Common myeloid progenitor, CD34-positive (primary cell): ENCODE data around the gene USB1. TPM values are rescaled to one million over a fixed set of nuclear protein-coding genes. Genes with fewer than 3 reads are reported as not detected.
A peak's percentile ranks its signal among the peaks of the same experiment; 100 is the strongest.

Experiments used
- CTCF ChIA-PET: fragments of 350-600 bp; sonication (Branson Sonifier 250); formaldehyde crosslinking; loops from one replicate; lab custom pipeline; 2021; ENCODE audit warnings: antibody characterized with exemption; lab: Charles Lee
- POLR2A ChIA-PET: fragments of 350-600 bp; sonication (Branson Sonifier 250); formaldehyde crosslinking; loops from one replicate; lab custom pipeline; 2021; ENCODE audit warnings: antibody characterized with exemption; lab: Charles Lee
- DNase-seq, 3 donors: peaks; one replicate each; pipeline versions ENCODE4 v3.0.0 to v3.0.0-alpha.2; 2013
- H3K27ac ChIP-seq, 2 experiments: 1 replicate in 1 of 2; 2 replicates in 1 of 2; pipeline ENCODE4 v1.7.0; 2013; ENCODE audit warnings: inconsistent platforms in 2 of 2, low read length in 2 of 2, mild to moderate bottlenecking in 2 of 2, low read depth in 1 of 2, moderate library complexity in 1 of 2; ENCODE audit not compliant: severe bottlenecking in 2 of 2, insufficient read depth in 1 of 2, poor library complexity in 1 of 2
- H3K27me3 ChIP-seq, 5 experiments: replicated peaks in 2 of 5; 1 replicate in 3 of 5; 2 replicates in 2 of 5; pipeline versions ENCODE4 v1.6.1 to v1.7.0; 2013; ENCODE audit warnings: low read length in 4 of 5, mild to moderate bottlenecking in 2 of 5, moderate library complexity in 2 of 5, inconsistent platforms in 1 of 5; ENCODE audit not compliant: insufficient read depth in 5 of 5, control insufficient read depth in 4 of 5
- H3K36me3 ChIP-seq, 4 experiments: 1 replicate in 2 of 4; 2 replicates in 2 of 4; pipeline versions ENCODE4 v1.6.1 to v1.7.0; 2013; ENCODE audit warnings: low read length in 3 of 4, control low read depth in 1 of 4, mild to moderate bottlenecking in 1 of 4; ENCODE audit not compliant: control insufficient read depth in 4 of 4, insufficient read depth in 4 of 4
- H3K4me1 ChIP-seq, 4 experiments: 1 replicate in 3 of 4; 2 replicates in 1 of 4; pipeline versions ENCODE4 v1.6.1 to v1.7.1; 2013; ENCODE audit warnings: low read length in 3 of 4, mild to moderate bottlenecking in 3 of 4, control low read depth in 1 of 4, inconsistent platforms in 1 of 4, moderate library complexity in 1 of 4; ENCODE audit not compliant: control insufficient read depth in 4 of 4, insufficient read depth in 4 of 4; ENCODE audit errors: control extremely low read depth in 1 of 4
- H3K4me3 ChIP-seq, 7 experiments: 1 replicate in 4 of 7; 2 replicates in 3 of 7; pipeline versions ENCODE4 v1.5.1 to v1.7.0; 2013; ENCODE audit warnings: mild to moderate bottlenecking in 7 of 7, low read length in 6 of 7, moderate library complexity in 6 of 7, inconsistent platforms in 2 of 7, low read depth in 2 of 7, control low read depth in 1 of 7; ENCODE audit not compliant: insufficient read depth in 4 of 7, control insufficient read depth in 1 of 7; ENCODE audit errors: extremely low read depth in 1 of 7
- H3K9me3 ChIP-seq, 5 experiments: 1 replicate in 4 of 5; 2 replicates in 1 of 5; pipeline versions ENCODE4 v1.6.1 to v1.7.1; 2013; ENCODE audit warnings: low read length in 4 of 5, mild to moderate bottlenecking in 2 of 5, inconsistent platforms in 1 of 5, low read depth in 1 of 5, moderate library complexity in 1 of 5; ENCODE audit not compliant: control insufficient read depth in 4 of 5, insufficient read depth in 2 of 5; ENCODE audit errors: control extremely low read depth in 1 of 5
- WGBS: methylation state at CpG from one replicate; pipeline ENCODE4 v1.1.5; 2013; ENCODE audit not compliant: insufficient coverage; 5-methylcytosine and 5-hydroxymethylcytosine counted together
- polyA plus RNA-seq: library from polyadenylated mRNA; unstranded; fragments of 120-200 nt; gene quantifications from one replicate; pipeline ENCODE4 v1.2.1, GENCODE V29; 2013

The USB1 gene, protein sequence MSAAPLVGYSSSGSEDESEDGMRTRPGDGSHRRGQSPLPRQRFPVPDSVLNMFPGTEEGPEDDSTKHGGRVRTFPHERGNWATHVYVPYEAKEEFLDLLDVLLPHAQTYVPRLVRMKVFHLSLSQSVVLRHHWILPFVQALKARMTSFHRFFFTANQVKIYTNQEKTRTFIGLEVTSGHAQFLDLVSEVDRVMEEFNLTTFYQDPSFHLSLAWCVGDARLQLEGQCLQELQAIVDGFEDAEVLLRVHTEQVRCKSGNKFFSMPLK
- polyA plus RNA-seq: 23.8 TPM

DNA sequence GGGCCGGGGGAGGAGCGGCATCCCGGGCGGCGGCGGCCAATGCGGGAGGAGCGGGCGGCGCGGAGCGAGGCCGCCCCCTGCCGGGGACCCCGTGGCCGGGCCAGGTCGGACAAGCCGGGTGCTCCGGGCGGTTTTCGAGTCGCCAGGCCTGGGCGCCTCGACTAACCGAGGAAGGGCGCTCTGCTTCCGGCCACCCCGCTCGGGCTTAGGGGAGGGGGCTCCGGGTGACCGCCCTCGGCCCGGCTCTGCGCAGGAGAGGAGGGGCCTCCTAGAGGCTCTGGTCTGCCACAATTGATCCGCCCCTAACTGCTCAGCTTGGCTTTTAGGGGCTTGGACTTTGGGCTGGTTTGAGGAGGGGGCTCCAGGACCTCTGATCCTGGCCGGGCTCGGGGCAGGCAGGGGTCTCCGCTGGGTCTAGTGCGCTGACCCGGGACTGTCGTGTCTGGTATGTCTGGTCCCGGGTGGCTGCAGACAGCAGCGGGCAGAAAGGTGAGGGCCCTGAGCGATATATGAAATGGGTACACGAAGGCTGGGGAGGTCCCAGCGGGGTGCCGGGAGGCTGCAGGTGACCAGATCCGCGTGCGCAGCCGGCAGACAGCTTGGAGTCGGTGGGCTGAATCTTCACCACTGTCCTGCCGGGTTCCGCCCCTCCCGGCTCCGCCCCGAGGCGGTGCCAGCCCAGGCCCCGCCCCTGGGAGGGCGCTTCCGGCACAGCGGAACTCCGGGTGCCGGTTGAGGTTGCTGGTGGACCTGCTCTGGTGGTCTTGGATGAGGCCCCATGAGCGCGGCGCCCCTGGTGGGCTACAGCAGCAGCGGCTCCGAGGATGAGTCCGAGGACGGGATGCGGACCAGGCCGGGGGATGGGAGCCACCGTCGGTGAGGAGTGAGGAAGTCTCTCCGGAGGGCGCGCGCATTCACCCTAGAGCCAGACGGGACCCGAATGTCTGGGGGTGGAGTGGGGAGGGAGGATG, at the start of gene USB1:
Gene USB1, plus strand, starts transcription at position 702 of the 971 bp plus-strand sequence. Its CDS starts 77 bp downstream, at position 779.
- peak within 1 kb of the TSS; percentile 70 to 89 (median 80) for H3K4me3 ChIP-seq
- peak; percentile 92 to 94 (median 94) for DNase-seq
- peaks cover 4 to 35% (median 24%) of the 10 kb centered on the region in 4 experiments for H3K4me1 ChIP-seq
- WGBS: 0% methylated on average over 68 of the region's 81 CpGs
- H3K27ac ChIP-seq: peak within 1 kb of the TSS in 1 of 2 experiments; percentile 77
- ChIA-PET CTCF (interaction anchor here (0.7 to 7.7 kb wide), 12 partner anchors 10 to 245 kb away, joined by 3 to 61 read pairs (median 4); no protein-coding TSS in a partner anchor), POLR2A (no interaction called here)
- peaks cover 0 to 34% (median 19%) of the 10 kb centered on the region in 4 experiments for H3K36me3 ChIP-seq
- H3K9me3 ChIP-seq: no peaks in the 10 kb centered on the region
- H3K27me3 ChIP-seq: no peaks in the 10 kb centered on the region

DNA sequence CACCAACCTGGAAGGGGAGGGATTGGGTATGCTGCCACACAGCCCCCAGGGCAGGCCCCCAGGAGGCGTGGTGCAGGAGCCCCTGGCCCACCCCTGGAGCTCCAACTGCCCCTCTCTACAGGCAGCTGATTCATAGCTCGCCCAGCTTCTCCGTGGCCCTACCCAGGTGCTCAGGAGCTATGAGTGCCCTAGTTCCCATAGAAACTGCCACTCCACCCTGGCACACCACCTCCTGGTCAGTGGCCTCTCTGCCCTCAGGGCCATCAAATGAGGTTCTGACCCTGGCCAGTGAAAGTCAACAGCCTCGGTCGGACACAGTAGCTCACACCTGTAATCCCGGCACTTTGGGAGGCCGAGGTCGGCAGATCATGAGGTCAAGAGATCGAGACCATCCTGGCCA, 48.3 kb upstream of the USB1 start:
- peaks cover 0 to 3% (median 0%) of the 10 kb centered on the region in 5 experiments for H3K27me3 ChIP-seq
- no peak overlapping the region for H3K4me3 ChIP-seq
- H3K36me3 ChIP-seq: no peaks in the 10 kb centered on the region
- H3K4me1 ChIP-seq: no peaks in the 10 kb centered on the region
- DNase-seq: no peak
- POLR2A ChIA-PET: no interaction called here
- no peak overlapping the region for H3K27ac ChIP-seq
- CTCF ChIA-PET: interaction anchor here (1.0 to 1.3 kb wide), 4 partner anchors 24 to 72 kb away, joined by 3 to 4 read pairs (median 4); no protein-coding TSS in a partner anchor
- 98% methylated on average over 6 of the region's 9 CpGs for WGBS
- H3K9me3 ChIP-seq: no peaks in the 10 kb centered on the region

DNA sequence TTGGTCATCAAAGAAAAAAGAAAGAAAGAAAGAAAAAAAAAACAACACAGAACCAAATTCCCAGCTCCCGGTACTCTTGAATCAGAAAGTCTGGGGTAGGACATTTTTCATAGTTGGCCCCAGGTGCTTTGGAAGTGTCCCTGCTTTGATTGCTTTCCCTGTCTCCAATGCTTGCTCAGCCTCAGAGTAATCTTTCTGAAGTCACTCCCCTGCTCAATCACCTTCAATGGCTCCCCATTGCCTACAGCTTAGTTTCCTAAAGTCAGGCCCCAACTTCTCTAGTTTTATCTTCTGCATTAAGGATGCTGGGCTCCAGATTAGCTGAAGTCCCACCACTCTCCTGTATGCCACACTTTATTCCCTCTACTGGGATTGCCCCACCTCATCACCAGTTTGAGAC, 47.4 kb upstream of the USB1 start:
- H3K9me3 ChIP-seq: no peaks in the 10 kb centered on the region
- no peaks in the 10 kb centered on the region for H3K4me1 ChIP-seq
- DNase-seq: no peak
- no CpG with 5 or more reads among the region's 1 CpG for WGBS
- ChIA-PET CTCF (interaction anchor here (0.6 to 1.3 kb wide), 4 partner anchors 9 to 407 kb away, joined by 3 to 4 read pairs (median 4); no protein-coding TSS in a partner anchor), POLR2A (no interaction called here)
- H3K27ac ChIP-seq: no peak overlapping the region
- no peaks in the 10 kb centered on the region for H3K36me3 ChIP-seq
- H3K27me3 ChIP-seq: peaks cover 0 to 3% (median 0%) of the 10 kb centered on the region in 5 experiments
- H3K4me3 ChIP-seq: no peak overlapping the region

DNA sequence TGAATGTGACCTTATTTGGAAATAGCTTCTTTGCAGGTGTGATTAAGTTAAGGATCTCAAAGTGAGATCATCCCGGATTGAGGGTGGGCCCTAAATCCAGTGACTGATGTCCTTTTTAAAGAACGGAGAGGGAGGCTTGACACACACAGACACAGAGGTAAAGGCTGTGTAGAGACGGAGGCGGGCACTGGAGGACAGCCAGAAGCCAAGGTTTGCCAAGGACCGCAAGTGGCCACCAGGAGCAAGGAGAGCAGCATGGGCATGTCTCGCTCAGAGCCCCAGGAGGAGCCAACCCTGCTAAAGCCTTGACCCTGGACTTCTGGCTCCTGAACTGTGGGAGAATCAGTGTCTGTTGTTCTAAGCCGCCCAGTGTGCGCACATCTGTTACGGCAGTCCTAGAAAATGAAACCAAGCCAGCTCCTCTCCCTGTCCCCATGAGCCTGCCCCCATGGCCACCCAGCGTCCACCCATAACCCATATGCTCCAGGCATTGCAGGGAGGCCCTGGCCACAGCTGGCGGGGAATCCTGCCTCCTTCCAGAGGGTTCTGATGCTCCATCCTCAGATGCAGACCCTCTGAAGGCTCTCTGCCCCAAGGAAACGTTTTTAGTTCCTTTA, 45.5 kb upstream of the USB1 start:
- Histone ChIP-seq H3K4me3 (no peak overlapping the region), H3K27ac (no peak overlapping the region), H3K36me3 (no peaks in the 10 kb centered on the region), H3K27me3 (peaks cover 0 to 2% (median 0%) of the 10 kb centered on the region in 5 experiments), H3K4me1 (no peaks in the 10 kb centered on the region), H3K9me3 (no peaks in the 10 kb centered on the region)
- ChIA-PET POLR2A (no interaction called here), CTCF (interaction anchor here (0.7 to 2.1 kb wide), 3 partner anchors 11 to 17 kb away, joined by 3 to 7 read pairs (median 5); no protein-coding TSS in a partner anchor)
- WGBS: over 99% methylated on average over 12 of the region's 12 CpGs
- DNase-seq: no peak

DNA sequence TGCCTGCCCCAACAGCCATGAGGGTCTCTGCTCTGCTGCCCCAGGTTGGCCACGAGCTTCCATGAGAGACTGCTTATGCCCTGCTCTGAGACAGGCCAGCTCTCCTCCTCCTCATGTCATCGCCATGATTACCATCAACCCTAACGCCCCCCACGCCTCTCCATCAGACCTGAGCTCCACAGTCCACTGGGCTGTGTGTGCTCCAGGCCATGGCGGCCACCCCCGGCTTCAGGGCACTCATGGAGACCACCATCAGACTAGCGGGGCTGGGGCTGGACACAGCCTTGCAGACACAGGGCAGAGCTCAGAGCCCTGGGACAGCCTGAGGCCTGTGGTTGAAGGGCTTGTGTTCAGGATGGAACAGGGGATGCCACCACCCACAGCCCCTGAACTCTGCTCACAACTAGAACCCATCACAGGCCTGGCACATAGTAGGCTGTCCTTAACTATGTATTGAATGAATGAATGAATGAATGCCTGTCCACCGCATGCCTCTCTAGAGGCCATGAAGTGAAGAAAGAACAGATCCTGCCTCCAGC, 44.9 kb upstream of the USB1 start:
- Histone ChIP-seq H3K27ac (no peak overlapping the region), H3K4me3 (no peak overlapping the region), H3K9me3 (no peaks in the 10 kb centered on the region), H3K36me3 (no peaks in the 10 kb centered on the region), H3K27me3 (no peaks in the 10 kb centered on the region), H3K4me1 (no peaks in the 10 kb centered on the region)
- 98% methylated on average over 7 of the region's 8 CpGs for WGBS
- DNase-seq: no peak
- ChIA-PET CTCF (interaction anchor here (0.6 to 2.1 kb wide), 3 partner anchors 12 to 163 kb away, joined by 3 to 7 read pairs (median 5); no protein-coding TSS in a partner anchor), POLR2A (no interaction called here)

DNA sequence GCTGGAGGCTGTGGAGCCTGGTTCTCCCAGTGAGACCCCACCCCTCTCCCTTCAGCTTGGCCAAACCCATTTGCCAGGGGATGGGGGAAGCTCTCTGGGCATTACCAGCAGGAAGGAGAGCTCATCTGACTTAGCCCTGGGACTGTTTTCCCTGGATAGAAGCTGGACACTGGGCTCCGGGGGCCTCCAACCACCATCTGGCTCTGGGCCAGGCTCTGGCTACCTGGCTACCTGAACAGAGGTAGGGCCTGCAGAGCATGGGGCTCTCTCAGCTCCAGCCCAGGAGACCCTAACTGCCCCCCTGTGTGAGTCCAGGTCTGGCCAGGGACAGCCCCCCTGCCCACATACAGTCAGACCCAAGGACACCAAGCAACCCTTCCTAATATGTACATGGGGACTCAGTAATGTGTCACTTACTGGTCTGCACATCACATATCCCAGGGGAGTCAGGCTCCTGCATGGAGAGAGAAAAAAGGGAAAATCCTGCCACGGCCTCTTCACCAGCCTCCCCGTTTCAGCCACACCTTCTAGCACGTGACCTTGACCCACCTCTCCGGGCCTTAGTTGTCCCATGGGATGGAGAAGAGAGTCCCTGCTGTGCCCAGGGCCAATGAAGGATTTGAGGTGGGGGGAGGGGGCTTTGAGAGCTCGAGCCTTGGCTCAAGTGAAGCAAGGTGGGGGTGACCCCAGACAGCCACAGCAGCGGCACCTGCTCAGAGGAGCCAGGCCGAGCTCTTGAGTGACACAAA, 44.1 kb upstream of the USB1 start:
- Histone ChIP-seq H3K36me3 (no peaks in the 10 kb centered on the region), H3K27ac (no peak overlapping the region), H3K4me1 (no peaks in the 10 kb centered on the region), H3K27me3 (no peaks in the 10 kb centered on the region), H3K9me3 (no peaks in the 10 kb centered on the region), H3K4me3 (no peak overlapping the region)
- POLR2A ChIA-PET: interaction anchor here (0.6 kb wide), 1 partner anchor 54 kb away, joined by 3 read pairs; no protein-coding TSS in a partner anchor
- no peak for DNase-seq
- WGBS: 82% methylated on average over 3 of the region's 8 CpGs
- CTCF ChIA-PET: interaction anchor here (0.6 to 2.1 kb wide), 3 partner anchors 12 to 164 kb away, joined by 3 to 7 read pairs (median 5); no protein-coding TSS in a partner anchor
